HG02759 (cell line): ENCODE measurements around the gene PEX6.
A peak's percentile ranks its signal among the peaks of the same experiment; 100 is the strongest.
"Not testable (repeated sequence)": the region's sequence is repeated elsewhere in the genome, so short reads cannot be mapped to it uniquely, and the experiment has no call there.

ENCODE experiments used
- ATAC-seq: cut with Tn5 transposase; IDR thresholded peaks from one replicate; pipeline ENCODE4 v1.9.1; 2021; ENCODE audit warnings: mild to moderate bottlenecking, moderate library complexity; ENCODE audit not compliant: unreplicated experiment

Gene PEX6

DNA sequence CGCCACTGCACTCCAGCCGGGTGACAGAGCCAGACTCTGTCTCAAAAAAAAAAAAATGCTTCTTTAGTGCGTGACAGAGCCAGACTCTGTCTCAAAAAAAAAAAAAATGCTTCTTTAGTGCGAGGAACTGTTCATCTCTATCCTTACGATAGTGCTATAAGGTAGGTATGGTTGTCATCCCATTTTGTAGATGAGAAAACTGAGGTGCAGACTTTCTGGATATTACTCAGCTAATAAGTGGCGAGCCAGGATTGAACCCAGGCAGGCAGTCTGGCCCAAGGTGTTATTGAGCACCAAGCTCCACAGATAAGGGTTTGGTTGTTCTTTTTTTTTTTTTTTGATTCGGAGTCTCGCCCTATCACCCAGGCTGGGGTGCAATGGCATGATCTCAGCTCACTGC is 22.9 kb upstream of the PEX6 start:
- no peak for ATAC-seq

GRCh38 chr6:42998205-42998604 is 19.2 kb upstream of the PEX6 start:
- ATAC-seq, result not testable (repeated sequence)

- no peak for ATAC-seq
These were observed 17.5 kb upstream of the PEX6 start for GRCh38 chr6:42996513-42996912.

DNA sequence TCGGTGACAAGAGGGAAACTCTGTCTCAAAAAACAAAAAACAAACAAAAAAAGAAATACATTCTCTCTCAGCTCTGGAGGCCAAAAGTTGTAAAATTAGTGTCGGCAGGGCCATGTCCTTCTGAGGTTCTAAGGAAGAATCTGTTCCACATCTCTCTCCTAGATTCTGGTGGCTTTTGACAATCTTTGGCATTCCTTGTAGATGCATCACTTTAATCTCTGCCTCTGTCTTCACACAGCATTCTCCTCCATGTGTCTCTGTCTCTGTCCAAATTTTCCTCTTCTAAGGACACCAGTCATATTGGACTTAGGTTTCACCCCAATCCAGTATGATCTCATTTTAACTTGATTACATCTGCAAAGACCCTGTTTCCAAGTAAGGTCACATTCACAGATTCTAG is 14.5 kb upstream of the PEX6 start:
- ATAC-seq, result no peak

GRCh38 chr6:42989923-42990322 is 10.9 kb upstream of the PEX6 start:
- ATAC-seq, result no peak

- no peak for ATAC-seq
These were observed 9.6 kb upstream of the PEX6 start for GRCh38 chr6:42988486-42989020.

- ATAC-seq, result no peak
These were observed 8.8 kb upstream of the PEX6 start for GRCh38 chr6:42987533-42988451.

DNA sequence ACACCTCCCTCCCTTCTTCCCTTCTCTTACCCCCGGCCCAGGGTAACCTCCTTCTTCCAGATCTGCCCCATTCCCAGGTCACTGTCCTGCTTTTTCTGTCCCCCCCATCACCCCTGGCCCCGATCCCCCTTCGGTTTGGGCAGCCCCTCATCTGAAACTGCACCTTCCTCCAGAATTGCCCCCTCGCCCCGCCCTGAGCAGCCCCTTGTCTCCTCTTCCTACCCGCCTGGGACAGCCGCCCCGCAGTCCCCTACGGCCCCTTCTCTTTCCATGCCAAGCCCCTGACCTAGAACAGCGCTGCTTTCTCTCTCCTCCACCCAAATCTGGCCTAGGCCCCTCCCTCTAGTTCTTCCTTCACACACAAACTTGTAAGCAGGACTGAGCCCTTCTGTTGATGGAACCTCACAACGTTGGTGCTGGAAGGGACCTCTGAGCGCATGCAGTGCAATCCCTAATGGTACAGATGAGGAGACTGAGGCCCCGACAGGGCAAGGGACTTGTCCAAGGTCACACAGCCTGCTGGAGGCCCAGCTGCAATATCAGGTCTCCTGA is 6.0 kb upstream of the PEX6 start:
- no peak for ATAC-seq

GRCh38 chr6:42984001-42984923 is 5.3 kb upstream of the PEX6 start, which contains the start of gene PPP2R5D:
Gene PPP2R5D, plus strand, starts transcription at chr6:42984570. Its CDS starts 108 bp downstream, at chr6:42984678.
- peak; percentile 94 for ATAC-seq

- no peak for ATAC-seq
These were observed 2.9 kb upstream of the PEX6 start for GRCh38 chr6:42981836-42982235.

- ATAC-seq, result peak; percentile 1
These were observed 669 bp upstream of the PEX6 start for GRCh38 chr6:42979523-42980177.

DNA sequence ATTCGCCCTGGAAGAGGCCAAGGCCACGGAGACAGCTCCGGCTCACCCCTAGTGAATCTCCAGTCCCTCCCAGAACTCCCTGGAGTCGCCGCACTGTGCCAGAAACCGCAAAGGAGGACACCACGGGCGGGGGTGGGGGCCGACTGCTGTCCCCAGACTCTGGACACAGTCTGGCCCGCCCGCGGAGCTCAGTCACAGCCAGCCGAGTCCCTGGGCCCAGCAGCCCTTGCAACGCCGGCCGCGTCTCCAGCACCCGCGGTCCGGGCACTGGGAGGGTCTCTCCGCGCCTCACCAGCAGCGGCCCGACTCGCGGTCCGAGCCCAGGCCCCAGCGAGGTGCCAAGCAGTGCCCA is 518 bp downstream of the PEX6 start:
- no peak for ATAC-seq

DNA sequence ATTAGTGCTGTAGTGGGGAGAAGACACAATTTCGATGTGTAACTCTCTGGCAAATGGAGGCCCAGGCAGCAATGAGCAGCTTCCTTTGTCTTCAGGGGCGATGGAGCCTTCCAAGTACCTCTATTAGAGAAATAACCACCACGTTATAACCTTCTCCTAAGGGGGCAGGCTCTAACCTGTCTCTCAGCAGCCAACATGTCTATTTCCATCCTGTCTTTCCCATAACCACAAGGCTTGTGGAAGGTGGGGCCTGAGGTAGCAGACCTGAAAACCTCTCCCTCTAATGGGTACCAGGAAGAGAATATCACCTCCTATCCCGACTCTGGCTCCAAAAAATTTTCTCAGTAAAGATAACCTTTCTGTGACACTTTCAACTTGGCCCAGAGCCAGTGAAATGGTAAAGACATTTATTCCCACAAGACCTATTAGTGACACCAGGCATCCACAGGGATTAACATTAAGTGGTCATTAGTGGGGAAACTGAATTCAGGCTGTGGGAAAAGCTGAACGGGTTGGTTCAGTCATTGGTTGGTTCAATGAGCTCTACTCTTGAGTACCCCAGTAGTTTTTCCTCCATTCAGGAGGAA is 4.0 kb downstream of the PEX6 start:
- no peak for ATAC-seq

- ATAC-seq, result no peak
These were observed 5.1 kb downstream of the PEX6 start for GRCh38 chr6:42973926-42974325.

- ATAC-seq, result no peak
These were observed 7.1 kb downstream of the PEX6 start for GRCh38 chr6:42971746-42972327.

DNA sequence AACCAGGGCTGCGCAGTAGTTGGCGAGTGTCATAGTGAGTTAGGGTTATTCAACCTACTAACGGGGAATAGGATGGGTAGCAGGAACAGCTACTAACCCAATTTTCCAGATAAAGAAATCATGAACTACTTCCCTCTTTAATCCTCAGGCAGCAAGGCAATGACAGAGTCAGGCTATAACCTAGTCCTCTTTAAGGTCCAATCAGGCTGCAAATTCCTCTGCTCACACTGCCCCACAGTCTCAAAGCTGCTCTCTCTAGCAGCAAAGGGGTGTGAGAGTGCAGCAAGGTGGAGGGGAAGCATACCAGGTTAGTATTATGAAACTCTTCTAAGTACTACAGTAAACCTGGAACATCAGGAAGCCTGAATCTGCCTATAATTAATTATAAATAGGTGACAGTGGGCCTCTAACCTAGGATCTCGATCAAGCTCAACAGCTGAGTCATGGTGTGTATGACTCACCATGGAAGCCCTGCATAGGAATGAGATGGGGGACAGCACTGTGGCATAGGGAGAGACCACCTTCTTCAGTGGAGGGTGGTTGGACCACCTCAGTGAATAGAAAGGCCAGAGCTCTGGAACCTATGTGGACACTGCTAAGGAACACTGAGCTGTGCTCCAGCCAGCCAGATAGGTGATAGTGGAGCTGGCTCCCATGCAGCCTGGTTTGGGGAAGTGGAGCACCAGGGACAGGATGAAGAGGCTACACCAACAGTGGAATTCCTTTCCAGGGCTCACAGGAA is 7.9 kb downstream of the PEX6 start:
- ATAC-seq, result no peak

DNA sequence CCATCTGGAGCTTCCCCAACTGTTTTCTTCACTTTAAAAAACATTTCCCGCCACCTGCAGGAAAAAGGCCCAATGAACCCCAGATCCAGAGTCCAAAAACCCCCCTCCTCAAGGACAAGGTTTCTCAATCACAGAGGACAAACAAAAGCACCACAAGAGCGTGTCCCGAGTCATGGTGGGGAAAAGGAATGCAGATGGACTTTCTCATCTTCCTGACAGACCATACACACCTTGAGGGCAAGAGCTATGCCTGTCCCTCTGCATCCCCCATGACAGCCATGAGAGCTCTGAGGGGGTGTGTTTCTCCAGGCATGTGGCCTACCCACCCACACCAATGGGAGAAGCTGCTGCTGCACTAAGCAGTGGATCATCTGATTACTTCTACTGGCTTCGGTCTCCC is 9.0 kb downstream of the PEX6 start:
- ATAC-seq, result no peak

GRCh38 chr6:42969431-42969830 is 9.6 kb downstream of the PEX6 start:
- no peak for ATAC-seq

- ATAC-seq, result no peak
These were observed 10.2 kb downstream of the PEX6 start for GRCh38 chr6:42968783-42969182.
